ENCODE results near the gene NFX1. TPM values are rescaled to one million over a fixed set of nuclear protein-coding genes. Genes with fewer than 3 reads are reported as not detected.
"Not testable (repeated sequence)": the region's sequence is repeated elsewhere in the genome, so short reads cannot be mapped to it uniquely, and the experiment has no call there.

Gene NFX1
- total and polyA plus RNA-seq, 12 donors = 14.5 to 44.1 (median 33.7) TPM

GRCh38 chr9:33355933-33356332 is 65.6 kb downstream of the NFX1 start:
- Histone ChIP-seq H3K27me3 (no peaks in the 10 kb centered on the region), H3K4me3 (no peak overlapping the region), H3K36me3 (peaks cover 0 to 90% (median 0%) of the 10 kb centered on the region in 9 donors), H3K4me1 (peaks cover 0 to 22% (median 9%) of the 10 kb centered on the region in 9 donors), H3K27ac (no peak overlapping the region), H3K9me3 (no peaks in the 10 kb centered on the region)
- no peak for TF ChIP-seq CTCF (IDR thresholded peaks at IDR 0.05)
- WGBS, 2 donors = 100% methylated on average over 1 of the region's 1 CpG
- no peak for ATAC-seq
- intact Hi-C loops (cut with DNase I) = no loop called here
- no peak for DNase-seq

- H3K4me3 ChIP-seq; intact Hi-C loops (cut with DNase I); H3K9me3 ChIP-seq; H3K27ac ChIP-seq; ATAC-seq; DNase-seq; H3K27me3 ChIP-seq: not testable (repeated sequence)
- 98% methylated on average over 3 of the region's 3 CpGs for WGBS, 2 donors
- Histone ChIP-seq H3K4me1 (peaks cover 0 to 15% (median 9%) of the 10 kb centered on the region in 9 donors), H3K36me3 (peaks cover 0 to 94% (median 5%) of the 10 kb centered on the region in 9 donors)
Observed at GRCh38 chr9:33358641-33359040, 68.3 kb downstream of the NFX1 start.

- DNase-seq (no peak), ATAC-seq (no peak)
- Histone ChIP-seq H3K4me1 (no peaks in the 10 kb centered on the region), H3K9me3 (no peaks in the 10 kb centered on the region), H3K27me3 (no peaks in the 10 kb centered on the region), H3K27ac (no peak overlapping the region), H3K4me3 (no peak overlapping the region), H3K36me3 (peaks cover 0 to 97% (median 35%) of the 10 kb centered on the region in 9 donors)
- 94% methylated on average over 2 of the region's 2 CpGs for WGBS, 2 donors
- intact Hi-C loops (cut with DNase I) = no loop called here
- TF ChIP-seq CTCF (IDR thresholded peaks at IDR 0.05) = no peak
Observed at GRCh38 chr9:33364127-33364526, 73.8 kb downstream of the NFX1 start.

GRCh38 chr9:33364814-33365213 is 74.5 kb downstream of the NFX1 start:
- H3K4me3 ChIP-seq; H3K4me1 ChIP-seq; ATAC-seq; intact Hi-C loops (cut with DNase I); DNase-seq; H3K9me3 ChIP-seq; H3K27ac ChIP-seq; H3K27me3 ChIP-seq: not testable (repeated sequence)
- peaks cover 0 to 97% (median 40%) of the 10 kb centered on the region in 9 donors for H3K36me3 ChIP-seq
- 94 to 95% methylated on average over 4 of the region's 4 CpGs for WGBS, 2 donors

- Histone ChIP-seq H3K36me3 (peaks cover 0 to 100% (median 53%) of the 10 kb centered on the region in 9 donors), H3K27me3 (no peaks in the 10 kb centered on the region), H3K9me3 (no peaks in the 10 kb centered on the region), H3K4me3 (no peak overlapping the region), H3K4me1 (no peaks in the 10 kb centered on the region), H3K27ac (no peak overlapping the region)
- DNase-seq (no peak), ATAC-seq (no peak)
- no peak for TF ChIP-seq CTCF (IDR thresholded peaks at IDR 0.05)
- intact Hi-C loops (cut with DNase I) = no loop called here
- 92 to 93% methylated on average over 2 of the region's 2 CpGs for WGBS, 2 donors
Observed at GRCh38 chr9:33366979-33367480, 76.7 kb downstream of the NFX1 start.
